GM18951 (cell line): ENCODE measurements around the gene AFAP1L1.

Experiments
- POLR2A ChIP-seq: IDR thresholded peaks from 4 replicates; pipeline ENCODE4 v1.6.1; 2011; ENCODE audit warnings: mild to moderate bottlenecking; ENCODE audit not compliant: insufficient read length, insufficient read depth; ENCODE audit errors: extremely low read depth
- in situ Hi-C: fragments of 300-500 bp; cut with MboI; formaldehyde crosslinking; loops from one replicate; pipeline ENCODE4 v1.12.0; 2022; ENCODE audit warnings: low sequenced_read_pairs, mixed read lengths, inconsistent platforms; ENCODE audit not compliant: unreplicated experiment

Gene AFAP1L1

GRCh38 chr5:149246906-149247305 is 24.8 kb upstream of the AFAP1L1 start:
- in situ Hi-C loops: no loop called here
- TF ChIP-seq POLR2A: no peak

GRCh38 chr5:149247726-149248125 is 23.9 kb upstream of the AFAP1L1 start:
- TF ChIP-seq POLR2A: no peak
- in situ Hi-C loops: no loop called here

- no peak for TF ChIP-seq POLR2A
- in situ Hi-C loops: no loop called here
Measured at GRCh38 chr5:149251546-149251945, 20.1 kb upstream of the AFAP1L1 start.

GRCh38 chr5:149254506-149254905 is 17.2 kb upstream of the AFAP1L1 start:
- TF ChIP-seq POLR2A: no peak
- in situ Hi-C loops: no loop called here

- in situ Hi-C loops: no loop called here
- TF ChIP-seq POLR2A: no peak
Measured at GRCh38 chr5:149256451-149256850, 15.2 kb upstream of the AFAP1L1 start.

- in situ Hi-C loops: no loop called here
- TF ChIP-seq POLR2A: no peak
Measured at GRCh38 chr5:149257131-149257530, 14.5 kb upstream of the AFAP1L1 start.

- TF ChIP-seq POLR2A: no peak
- in situ Hi-C loops: no loop called here
Measured at GRCh38 chr5:149257889-149258705, 13.6 kb upstream of the AFAP1L1 start.

GRCh38 chr5:149260761-149261160 is 10.9 kb upstream of the AFAP1L1 start:
- TF ChIP-seq POLR2A: no peak
- in situ Hi-C loops: no loop called here

GRCh38 chr5:149261246-149261645 is 10.4 kb upstream of the AFAP1L1 start:
- in situ Hi-C loops: no loop called here
- no peak for TF ChIP-seq POLR2A

GRCh38 chr5:149262315-149262714 is 9.3 kb upstream of the AFAP1L1 start:
- in situ Hi-C loops: no loop called here
- TF ChIP-seq POLR2A: no peak

GRCh38 chr5:149264439-149265067 is 7.1 kb upstream of the AFAP1L1 start:
- in situ Hi-C loops: no loop called here
- no peak for TF ChIP-seq POLR2A

GRCh38 chr5:149265068-149265465 is 6.6 kb upstream of the AFAP1L1 start:
- in situ Hi-C loops: no loop called here
- TF ChIP-seq POLR2A: no peak

- in situ Hi-C loops: no loop called here
- TF ChIP-seq POLR2A: no peak
Measured at GRCh38 chr5:149265597-149265996, 6.1 kb upstream of the AFAP1L1 start.
